Measurements from ENCODE around the gene CALHM4.

- TF ChIP-seq CTCF (IDR thresholded peaks at IDR 0.05) (no peak), EZH2 (IDR thresholded peaks at IDR 0.05) (no peak), EZH2phosphoT487 (IDR thresholded peaks at IDR 0.05) (no peak)
These were observed 26.6 kb downstream of the CALHM4 start for GRCh38 chr6:116580198-116580597.

Measured in neural progenitor cell (in vitro differentiated cells).